ENCODE results near the gene ARMH4. TPM values are rescaled to one million over a fixed set of nuclear protein-coding genes. Genes with fewer than 3 reads are reported as not detected.

Gene ARMH4
- total and polyA plus RNA-seq, 2 donors (not counting 1 experiment from before 2014, with no cell fraction given): not detected

GRCh38 chr14:58193542-58193941 lies 41.5 kb upstream of the ARMH4 start:
- Mint-ChIP-seq H3K27me3 (peaks cover 22% of the 10 kb centered on the region), H3K4me3 (no peak overlapping the region), H3K27ac (no peak overlapping the region), H3K9me3 (ENCODE audit: insufficient read depth) (no peaks in the 10 kb centered on the region), H3K4me1 (peaks cover 2% of the 10 kb centered on the region)
- TF ChIP-seq CTCF (IDR thresholded peaks at IDR 0.05) (no peak), EZH2 (IDR thresholded peaks at IDR 0.05; ENCODE audit: borderline replicate concordance, insufficient read depth, low read depth, low read length, poor library complexity, severe bottlenecking) (no peak)
- ChIA-PET POLR2A (no interaction called here), CTCF (no interaction called here)
- H3K9me3 ChIP-seq (ENCODE audit: control extremely low read depth in 1 of 3, control insufficient read depth in 2 of 3, insufficient read depth in 1 of 3, low read length in 2 of 3): peaks cover 0 to 2% (median 0%) of the 10 kb centered on the region in 3 donors
- no peak overlapping the region for H2AFZ ChIP-seq (ENCODE audit: insufficient read depth, low read depth, low read length, poor library complexity, severe bottlenecking)
- H3K27me3 ChIP-seq (replicated peaks in 1 of 4; ENCODE audit: control extremely low read depth in 1 of 4, control insufficient read depth in 3 of 4, insufficient read depth in 4 of 4, low read length in 3 of 4): peaks cover 0 to 7% (median 3%) of the 10 kb centered on the region in 4 experiments
- no peak overlapping the region for H3K27ac ChIP-seq (ENCODE audit: low read length in 2 of 2)
- no CpG with 5 or more reads among the region's 2 CpGs for WGBS (ENCODE audit: insufficient coverage)
- no peak for ATAC-seq (ENCODE audit: low read depth)
- no peak overlapping the region for H3K9ac ChIP-seq (ENCODE audit: low read length)
- intact Hi-C loops (cut with micrococcal nuclease): no loop called here
- no peaks in the 10 kb centered on the region for H3K4me1 ChIP-seq (ENCODE audit: control insufficient read depth in 2 of 2, insufficient read depth in 2 of 2, low read length in 2 of 2)
- H3K4me3 ChIP-seq (ENCODE audit: control extremely low read depth in 1 of 5, extremely low read depth in 1 of 5, insufficient read depth in 1 of 5, low read depth in 2 of 5, low read length in 4 of 5): no peak overlapping the region
- DNase-seq: no peak
- no peaks in the 10 kb centered on the region for H3K36me3 ChIP-seq (replicated peaks in 1 of 2; ENCODE audit: control extremely low read depth in 1 of 2, control insufficient read depth in 1 of 2, extremely low read depth in 1 of 2, insufficient read depth in 2 of 2, low read length in 1 of 2)
- H3K4me2 ChIP-seq (replicated peaks; ENCODE audit: low read depth, low read length, poor library complexity, severe bottlenecking): no peak overlapping the region
- no peaks in the 10 kb centered on the region for H4K20me1 ChIP-seq (ENCODE audit: control insufficient read depth, insufficient read depth, low read length, poor library complexity, severe bottlenecking)
- no peaks in the 10 kb centered on the region for H3K79me2 ChIP-seq (ENCODE audit: control insufficient read depth, insufficient read depth, low read length)

DNA sequence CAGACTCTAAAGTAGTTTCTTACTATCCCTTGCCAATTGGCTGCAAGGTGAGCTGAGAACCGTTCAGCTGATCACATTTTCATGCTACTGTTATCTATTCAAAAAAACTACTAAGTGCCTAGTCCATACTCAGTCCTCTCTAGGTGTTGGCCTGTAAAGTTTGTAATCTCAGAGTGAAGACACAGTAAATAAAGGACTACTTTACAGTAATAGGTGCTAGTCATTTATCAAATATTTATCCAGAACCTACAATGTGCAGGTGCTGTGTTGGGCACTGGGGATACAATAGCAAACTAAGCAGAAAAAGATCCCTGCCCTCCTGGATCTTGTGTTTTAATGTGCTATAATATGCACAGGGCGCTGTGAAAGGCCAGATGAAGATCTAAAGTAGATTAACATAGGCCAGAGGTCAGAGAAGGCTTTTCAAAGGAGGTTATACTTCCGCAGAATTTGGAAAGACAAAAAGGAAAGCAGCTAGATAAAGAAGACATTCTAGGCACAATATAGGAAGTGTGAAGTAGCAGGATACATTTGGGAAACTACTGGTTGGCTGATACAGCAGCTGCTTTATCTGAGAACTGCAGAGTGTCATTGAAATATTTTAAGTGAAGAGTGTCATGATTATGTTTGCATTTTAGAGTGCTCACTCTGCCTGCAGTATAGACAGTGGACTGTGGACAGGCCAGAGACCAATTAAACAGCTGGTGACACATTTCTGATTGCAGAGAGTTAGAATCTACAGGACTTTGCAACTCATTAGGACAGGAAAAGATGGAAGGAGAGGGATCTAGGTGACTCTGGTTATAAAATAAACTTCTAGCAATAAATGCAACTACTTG lies 40.0 kb upstream of the ARMH4 start:
- ChIA-PET CTCF (no interaction called here), POLR2A (no interaction called here)
- Mint-ChIP-seq H3K9me3 (ENCODE audit: insufficient read depth) (no peaks in the 10 kb centered on the region), H3K4me1 (no peaks in the 10 kb centered on the region), H3K27me3 (peaks cover 30% of the 10 kb centered on the region), H3K4me3 (no peak overlapping the region), H3K27ac (no peak overlapping the region)
- intact Hi-C loops (cut with micrococcal nuclease): no loop called here
- Histone ChIP-seq H4K20me1 (ENCODE audit: control insufficient read depth, insufficient read depth, low read length, poor library complexity, severe bottlenecking) (no peaks in the 10 kb centered on the region), H3K4me2 (replicated peaks; ENCODE audit: low read depth, low read length, poor library complexity, severe bottlenecking) (no peak overlapping the region), H3K36me3 (replicated peaks in 1 of 2; ENCODE audit: control extremely low read depth in 1 of 2, control insufficient read depth in 1 of 2, extremely low read depth in 1 of 2, insufficient read depth in 2 of 2, low read length in 1 of 2) (no peaks in the 10 kb centered on the region), H3K27me3 (replicated peaks in 1 of 4; ENCODE audit: control extremely low read depth in 1 of 4, control insufficient read depth in 3 of 4, insufficient read depth in 4 of 4, low read length in 3 of 4) (peaks cover 0 to 10% (median 5%) of the 10 kb centered on the region in 4 experiments), H3K9ac (ENCODE audit: low read length) (no peak overlapping the region), H3K4me3 (ENCODE audit: control extremely low read depth in 1 of 5, extremely low read depth in 1 of 5, insufficient read depth in 1 of 5, low read depth in 2 of 5, low read length in 4 of 5) (no peak overlapping the region), H2AFZ (ENCODE audit: insufficient read depth, low read depth, low read length, poor library complexity, severe bottlenecking) (peak overlapping the region; percentile 1), H3K27ac (ENCODE audit: low read length in 2 of 2) (no peak overlapping the region), H3K4me1 (ENCODE audit: control insufficient read depth in 2 of 2, insufficient read depth in 2 of 2, low read length in 2 of 2) (no peaks in the 10 kb centered on the region), H3K9me3 (ENCODE audit: control extremely low read depth in 1 of 3, control insufficient read depth in 2 of 3, insufficient read depth in 1 of 3, low read length in 2 of 3) (peaks cover 0 to 2% (median 0%) of the 10 kb centered on the region in 3 donors), H3K79me2 (ENCODE audit: control insufficient read depth, insufficient read depth, low read length) (no peaks in the 10 kb centered on the region)
- 84% methylated on average over 2 of the region's 3 CpGs for WGBS (ENCODE audit: insufficient coverage)
- DNase-seq (no peak), ATAC-seq (ENCODE audit: low read depth) (no peak)
- TF ChIP-seq CTCF (IDR thresholded peaks at IDR 0.05): no peak
- TF ChIP-seq EZH2 (IDR thresholded peaks at IDR 0.05; ENCODE audit: borderline replicate concordance, insufficient read depth, low read depth, low read length, poor library complexity, severe bottlenecking): no peak

Data from B cell (primary cell).